GM19025 (cell line): Measurements from ENCODE around the gene UST.
"Not testable (repeated sequence)": the region's sequence is repeated elsewhere in the genome, so short reads cannot be mapped to it uniquely, and the experiment has no call there.

ENCODE experiments used
- ATAC-seq: cut with Tn5 transposase; IDR thresholded peaks from one replicate; pipeline ENCODE4 v1.9.1; 2021; ENCODE audit warnings: mild to moderate bottlenecking, low read depth, moderate library complexity; ENCODE audit not compliant: unreplicated experiment

Gene UST

DNA sequence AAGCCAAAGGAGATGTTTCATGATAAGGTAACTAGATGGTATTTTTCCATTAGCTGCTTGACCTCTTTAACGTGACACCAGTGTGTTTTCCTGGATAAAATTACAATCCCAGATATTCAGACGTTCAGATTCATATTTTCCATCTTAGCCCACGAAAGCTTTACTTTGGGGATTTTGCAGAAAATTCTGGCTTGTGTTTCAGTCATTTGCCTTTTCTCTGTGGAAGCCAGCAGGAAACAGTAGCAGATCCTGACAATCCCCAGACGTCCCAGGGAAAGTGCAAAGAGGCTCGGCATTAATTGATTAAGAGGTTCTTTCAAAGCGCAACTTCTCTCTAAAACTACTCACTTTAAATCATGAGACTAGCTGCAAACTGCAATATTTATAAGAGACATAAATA is 243.6 kb downstream of the UST start:
- ATAC-seq = no peak

DNA sequence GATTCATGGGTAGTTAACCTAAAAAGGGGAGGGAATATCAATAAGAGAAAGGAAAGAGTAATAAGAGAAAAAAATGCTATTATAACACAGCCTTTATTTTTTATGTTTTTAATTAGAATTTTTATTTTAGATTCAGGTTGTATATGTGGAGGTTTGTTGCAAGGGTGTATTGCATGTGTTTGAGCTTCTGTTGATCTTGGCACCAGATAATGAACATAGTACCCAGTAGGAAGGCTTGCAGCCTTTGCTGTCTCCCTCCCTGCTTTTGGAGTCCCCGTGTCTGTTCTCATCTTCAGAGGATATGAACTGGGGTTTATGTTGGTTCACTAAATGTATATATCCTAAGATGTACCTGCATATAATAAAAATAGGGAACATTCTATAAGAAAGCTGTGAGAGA is 250.0 kb downstream of the UST start:
- no peak for ATAC-seq

- no peak for ATAC-seq
These were observed 251.0 kb downstream of the UST start for GRCh38 chr6:148997865-148998264.

DNA sequence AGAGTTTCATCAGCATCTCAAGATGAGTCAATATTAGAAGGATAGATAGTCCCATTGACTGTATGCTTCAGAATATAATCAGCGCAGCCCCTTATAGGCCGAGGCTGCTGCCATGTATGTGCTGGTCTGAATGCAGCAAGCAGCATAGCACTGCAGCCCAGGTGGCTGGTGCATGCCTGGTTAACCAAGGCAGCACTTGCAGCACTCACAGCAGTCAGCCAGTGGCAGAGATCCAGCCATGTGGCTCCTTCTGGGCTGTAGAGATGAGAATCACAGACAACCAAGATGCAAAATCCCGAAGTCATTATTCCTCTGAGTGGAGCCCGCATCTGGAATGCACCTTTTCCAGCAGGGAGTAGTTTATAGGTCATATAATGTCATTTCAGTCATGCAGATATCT is 251.9 kb downstream of the UST start:
- ATAC-seq = no peak

GRCh38 chr6:148999501-148999900 is 252.7 kb downstream of the UST start:
- ATAC-seq = no peak

GRCh38 chr6:148999929-149000468 is 253.2 kb downstream of the UST start:
- ATAC-seq = no peak

DNA sequence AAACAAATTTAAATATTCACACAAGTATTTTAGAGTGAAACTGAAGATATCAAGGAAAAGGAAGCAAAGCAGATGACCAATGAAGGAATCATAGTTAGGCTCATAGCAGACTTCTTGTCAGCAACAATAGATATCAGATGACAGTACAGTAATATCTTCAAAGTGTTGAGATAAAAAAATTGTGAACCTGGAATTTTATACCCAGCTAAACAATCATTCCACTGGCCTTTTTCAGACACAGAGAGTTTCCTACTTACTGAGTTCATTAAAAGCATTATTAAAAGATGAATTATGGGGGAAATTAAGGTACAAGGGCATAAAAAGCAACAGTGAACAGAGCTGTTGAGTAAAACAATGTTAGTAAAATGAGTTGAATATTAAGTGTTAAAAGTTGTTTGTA is 254.6 kb downstream of the UST start:
- ATAC-seq = no peak

GRCh38 chr6:149003560-149003959 is 256.7 kb downstream of the UST start:
- ATAC-seq = no peak

- no peak for ATAC-seq
These were observed 257.8 kb downstream of the UST start for GRCh38 chr6:149004664-149005063.

- ATAC-seq = not testable (repeated sequence)
These were observed 259.4 kb downstream of the UST start for GRCh38 chr6:149006236-149006635.

- ATAC-seq = no peak
These were observed 259.8 kb downstream of the UST start for GRCh38 chr6:149006671-149007070.

GRCh38 chr6:149007846-149008245 is 261.0 kb downstream of the UST start:
- ATAC-seq = no peak

DNA sequence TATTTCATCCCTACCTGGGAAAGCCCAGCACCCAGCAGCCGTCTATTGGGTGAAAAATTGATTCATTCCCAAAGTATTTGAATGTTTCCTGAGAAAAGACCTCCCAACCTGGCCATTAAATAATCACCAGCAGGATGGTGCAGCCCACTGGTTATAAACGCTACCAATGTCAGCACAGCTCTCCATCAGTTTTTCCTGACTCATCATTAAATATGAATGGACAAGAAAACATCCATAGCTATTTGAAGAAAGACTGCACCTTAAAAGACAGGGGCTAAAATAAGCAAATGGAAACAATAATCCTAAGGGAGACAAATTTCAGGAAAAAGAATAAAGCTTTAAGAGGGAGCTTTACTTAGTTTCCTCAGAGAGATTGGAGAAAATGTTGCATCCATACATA is 261.9 kb downstream of the UST start:
- no peak for ATAC-seq

DNA sequence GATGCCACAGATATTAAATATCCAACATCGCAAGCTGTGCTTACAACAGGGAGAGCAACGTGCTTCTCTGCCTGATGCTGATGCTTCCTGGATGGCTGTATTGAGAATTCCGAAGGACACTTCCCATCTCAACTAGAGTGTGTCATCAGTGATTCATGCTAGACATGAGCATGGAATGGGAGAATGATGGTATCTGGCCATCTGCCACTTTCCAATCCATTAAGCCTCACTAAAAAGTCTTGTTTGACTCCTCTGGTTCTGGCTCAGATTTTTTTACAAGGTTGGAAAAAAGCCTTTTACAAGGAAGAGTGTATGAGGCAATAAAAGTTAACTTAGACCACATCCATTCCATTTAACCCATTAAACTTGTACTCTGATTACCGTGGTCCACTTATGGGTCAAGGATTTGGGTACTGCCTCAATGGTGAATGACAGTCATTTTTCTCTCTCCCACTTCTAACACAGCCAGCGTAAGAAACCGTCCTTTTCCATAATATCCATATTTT is 265.3 kb downstream of the UST start:
- ATAC-seq = no peak

DNA sequence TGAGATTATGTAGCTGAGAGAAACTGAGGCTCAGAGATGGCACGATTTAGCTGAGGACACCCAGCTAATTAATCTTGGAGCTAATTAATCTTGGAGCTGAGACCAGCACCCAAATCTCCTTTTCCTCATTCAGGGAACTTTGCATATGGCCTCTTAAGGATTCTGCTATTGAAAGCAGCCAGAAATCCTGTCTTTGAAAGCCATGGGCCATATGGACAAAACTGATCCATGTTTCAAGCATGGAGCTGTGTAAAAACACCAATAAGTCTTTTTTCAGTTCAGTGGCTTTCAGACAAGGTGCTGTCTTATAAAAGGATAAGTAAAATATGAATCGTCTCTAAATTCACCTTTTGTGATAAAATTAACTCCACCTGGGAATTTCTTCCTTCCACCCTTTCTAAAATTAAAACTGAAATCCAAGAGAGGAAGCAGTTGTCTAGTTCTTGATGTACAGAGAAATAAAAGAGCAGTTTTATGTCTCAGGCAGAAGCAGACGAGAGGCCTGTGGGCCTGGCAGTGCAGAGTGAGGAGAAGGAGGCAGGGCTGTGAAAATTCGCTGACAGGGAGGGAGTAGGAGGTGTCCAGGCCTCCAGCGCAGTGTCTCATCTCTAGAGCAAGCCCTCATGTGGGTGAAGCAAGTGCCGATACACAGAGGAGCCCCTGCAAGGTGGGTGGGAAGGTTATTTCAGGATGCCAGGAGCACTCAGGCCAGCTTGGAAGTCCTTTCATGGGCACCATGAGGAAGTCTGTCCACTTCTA is 266.9 kb downstream of the UST start:
- no peak for ATAC-seq

GRCh38 chr6:149014631-149015534 is 268.1 kb downstream of the UST start:
- no peak for ATAC-seq

- no peak for ATAC-seq
These were observed 269.0 kb downstream of the UST start for GRCh38 chr6:149015535-149016525.

DNA sequence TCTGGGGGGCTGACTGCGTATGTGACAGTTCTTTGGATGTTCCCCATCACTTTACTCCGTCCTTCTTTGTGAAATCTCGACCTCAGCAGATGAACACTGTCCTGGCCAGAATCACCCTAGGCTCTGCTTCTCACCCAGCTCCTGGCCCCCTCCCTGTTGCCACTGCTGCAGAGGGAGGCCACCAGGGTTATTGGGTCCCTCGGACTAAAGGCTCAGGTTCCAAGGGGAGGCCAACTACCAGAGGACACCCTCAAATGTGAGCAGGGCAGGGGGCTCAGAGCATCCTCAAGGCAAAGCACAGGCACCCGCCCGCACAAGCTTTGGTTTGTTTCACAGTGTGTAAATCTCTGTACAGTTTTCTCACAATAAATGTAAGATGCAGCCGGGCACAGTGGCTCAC is 269.9 kb downstream of the UST start:
- no peak for ATAC-seq

- no peak for ATAC-seq
These were observed 273.5 kb downstream of the UST start for GRCh38 chr6:149020319-149020718.

DNA sequence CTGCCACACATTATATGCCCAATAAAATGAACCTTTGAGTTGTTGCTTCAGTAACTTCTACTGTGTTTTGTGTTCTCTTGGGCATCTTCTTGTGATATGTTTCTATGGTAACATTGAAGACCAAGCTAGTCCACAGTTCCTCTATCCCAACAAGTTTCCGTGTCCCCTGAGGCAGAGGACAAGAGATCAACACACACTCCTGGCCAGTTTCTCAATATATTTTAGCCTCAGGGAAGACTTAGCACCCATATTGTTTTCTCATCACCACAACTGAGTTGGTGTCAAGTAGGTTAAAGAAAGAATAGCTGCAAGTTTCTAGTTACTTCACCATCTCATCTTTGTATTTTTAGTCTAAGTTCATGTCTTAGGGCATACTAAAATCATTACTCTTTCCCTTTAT is 277.5 kb downstream of the UST start:
- ATAC-seq = no peak
